ENCODE measurements around the gene GNG13.
"Not testable (repeated sequence)": the region's sequence is repeated elsewhere in the genome, so short reads cannot be mapped to it uniquely, and the experiment has no call there.

GNG13 gene

DNA sequence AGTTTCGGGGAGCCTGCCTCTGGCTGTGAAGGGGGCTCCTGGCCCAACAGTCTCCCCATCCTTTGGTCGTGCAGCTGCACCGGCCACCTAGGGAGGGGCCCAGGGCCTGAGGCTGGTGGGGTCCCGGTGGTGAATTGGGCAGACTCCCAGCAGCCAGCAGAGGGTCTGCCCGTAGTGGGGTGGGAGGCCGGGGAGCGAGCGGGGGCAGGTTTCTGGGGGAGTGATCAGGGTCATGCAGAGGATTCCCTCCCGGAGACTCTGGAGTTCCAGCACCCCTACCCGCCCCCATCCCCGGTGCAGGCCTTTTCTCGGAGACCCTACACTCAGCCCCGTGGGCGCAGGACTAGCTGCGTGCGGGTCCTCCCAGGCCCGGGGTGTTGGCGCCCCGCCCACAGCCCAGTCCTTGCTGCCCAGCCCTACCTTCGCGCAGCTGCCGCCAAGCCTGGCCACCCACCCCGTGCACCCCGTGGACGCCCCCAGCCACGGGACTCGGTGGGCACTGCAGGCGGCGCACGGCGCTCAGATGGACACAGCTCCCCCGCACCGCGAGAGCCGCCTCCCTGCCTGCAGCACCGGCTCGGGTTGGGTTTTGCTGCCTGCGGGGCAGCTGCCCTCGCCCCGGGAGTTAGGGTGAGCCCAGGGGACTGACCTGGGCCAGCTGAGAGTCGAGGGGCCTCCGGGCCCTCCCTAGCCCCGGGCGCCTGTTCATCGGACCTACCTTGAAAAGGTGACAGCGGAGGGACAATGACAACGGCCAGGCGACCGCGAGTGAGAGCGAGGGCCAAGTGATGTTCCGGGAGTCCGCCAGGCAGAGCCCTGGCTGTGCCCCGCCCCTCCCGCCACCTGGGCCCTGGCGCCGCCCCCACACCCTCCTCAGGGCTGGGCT lies at the start of gene GNG13:
Gene GNG13 (minus strand): TSS at position 787 of the 886 bp plus-strand sequence. CDS start 1,657 bp downstream, outside the sequence.
- no peak for DNase-seq (ENCODE audit: low read depth)

- DNase-seq (ENCODE audit: low read depth), result no peak
Observed at GRCh38 chr16:848510-849253, 48.1 kb upstream of the GNG13 start.

DNA sequence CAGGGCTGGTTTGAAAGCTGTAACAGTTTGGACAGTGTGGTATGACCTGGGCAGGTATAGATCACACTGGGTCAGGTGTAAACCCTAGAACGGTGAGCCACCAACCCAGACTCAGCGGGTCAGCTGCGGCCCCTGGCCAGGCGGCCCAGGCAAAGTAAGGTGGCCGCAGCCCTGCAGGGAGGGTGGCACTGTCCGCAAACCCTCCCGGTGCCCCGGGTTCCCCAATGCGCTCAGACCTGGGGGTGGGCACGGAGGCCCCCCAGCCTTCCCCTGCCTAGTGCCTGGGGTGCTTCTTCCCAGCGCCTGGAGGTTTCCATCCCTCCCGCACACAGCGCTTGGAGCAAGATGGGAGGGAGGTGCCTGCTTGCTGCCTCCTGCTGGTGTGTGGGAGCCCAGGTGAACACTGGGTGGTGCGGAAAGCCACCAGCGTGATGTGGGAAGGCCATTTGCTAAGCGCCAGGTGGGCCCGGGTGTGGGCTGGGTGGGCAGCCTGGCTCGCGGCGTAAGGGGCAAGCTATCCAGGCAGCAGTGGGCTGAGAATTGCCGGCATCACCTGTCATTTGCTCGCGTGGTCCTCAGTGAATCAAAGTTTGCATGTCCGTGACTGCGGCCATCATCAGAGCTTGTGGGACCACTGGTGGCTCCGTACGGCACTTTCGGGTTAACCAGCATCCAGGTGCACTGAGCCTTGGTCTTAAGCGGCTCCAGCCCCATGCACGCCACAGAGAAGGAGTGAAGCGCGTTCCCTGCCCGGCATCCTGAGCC lies 47.3 kb upstream of the GNG13 start:
- no peak for DNase-seq (ENCODE audit: low read depth)

GRCh38 chr16:847151-847550 lies 46.6 kb upstream of the GNG13 start:
- no peak for DNase-seq (ENCODE audit: low read depth)

DNA sequence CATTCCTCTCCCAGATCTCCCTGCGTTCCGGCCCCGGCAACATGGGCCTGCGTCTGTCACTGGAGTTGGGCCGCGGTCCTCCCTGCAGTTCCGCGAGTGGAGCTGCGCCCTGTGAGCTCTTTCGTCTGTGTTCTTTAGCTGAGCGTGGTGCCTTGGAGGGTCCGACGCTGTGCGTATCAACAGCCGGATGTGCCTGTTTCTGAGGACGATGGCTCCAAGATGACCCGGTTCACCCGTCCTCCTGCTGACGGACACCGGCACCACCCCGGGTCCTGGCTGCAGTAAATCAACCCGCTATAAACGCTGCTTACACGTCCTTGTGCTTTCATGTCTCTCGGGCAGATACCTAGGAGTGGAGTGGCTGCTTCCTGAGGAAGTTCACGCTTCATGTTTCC lies 44.8 kb upstream of the GNG13 start:
- no peak for DNase-seq (ENCODE audit: low read depth)

DNA sequence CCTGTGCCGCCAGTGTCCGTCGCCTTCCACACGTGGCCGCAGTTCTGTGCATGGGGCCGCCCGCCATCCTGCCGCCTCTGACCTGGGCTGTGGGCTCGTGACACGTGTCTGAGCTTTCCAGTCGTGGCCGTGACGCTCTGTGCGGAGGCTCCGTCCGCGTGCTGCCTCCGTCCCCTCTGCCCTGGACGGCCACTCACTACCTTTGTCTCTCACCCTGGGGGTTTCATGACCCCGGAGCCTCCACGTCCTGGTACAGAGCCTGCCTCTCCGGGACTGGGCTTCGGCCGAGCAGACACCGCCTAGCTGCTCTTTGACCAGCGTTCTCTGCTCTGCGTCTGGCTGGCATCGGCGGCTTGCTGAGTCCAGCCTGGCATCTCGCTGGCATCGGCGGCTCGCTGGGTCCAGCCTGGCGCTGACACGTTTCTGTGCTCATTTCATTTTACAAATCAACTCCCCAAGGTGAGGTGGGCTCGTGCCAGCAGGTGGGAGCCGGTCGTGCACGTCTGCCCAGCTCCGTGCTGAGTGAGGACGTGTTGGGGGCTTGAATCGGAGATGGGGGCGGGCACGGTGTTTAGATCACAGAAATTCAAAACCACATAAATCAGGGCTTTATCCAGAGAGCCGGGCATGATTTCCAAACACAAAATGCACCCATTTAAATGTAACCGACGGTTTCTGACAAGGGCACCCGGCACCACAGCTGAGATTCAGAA lies 44.3 kb upstream of the GNG13 start:
- DNase-seq (ENCODE audit: low read depth), result no peak

DNA sequence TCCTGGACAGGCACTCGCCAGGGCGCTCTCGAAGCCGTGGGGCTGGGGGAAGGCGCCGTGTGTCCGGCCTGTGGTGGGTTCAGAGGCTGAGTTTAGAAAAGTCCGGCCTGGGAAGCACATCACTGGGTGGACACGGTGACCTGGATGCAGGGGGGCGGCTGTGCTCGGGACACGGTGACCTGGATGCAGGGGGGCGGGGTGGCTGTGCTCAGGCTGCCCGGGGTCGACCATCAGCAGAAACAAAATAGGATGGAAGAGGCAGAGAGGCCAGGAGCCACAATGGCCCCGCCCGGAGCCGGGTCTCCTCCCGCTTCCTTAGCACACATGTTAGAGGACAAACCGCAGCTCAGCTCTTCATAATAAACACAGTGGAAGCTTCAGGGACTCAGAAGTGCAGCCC lies 43.2 kb upstream of the GNG13 start:
- no peak for DNase-seq (ENCODE audit: low read depth)

DNA sequence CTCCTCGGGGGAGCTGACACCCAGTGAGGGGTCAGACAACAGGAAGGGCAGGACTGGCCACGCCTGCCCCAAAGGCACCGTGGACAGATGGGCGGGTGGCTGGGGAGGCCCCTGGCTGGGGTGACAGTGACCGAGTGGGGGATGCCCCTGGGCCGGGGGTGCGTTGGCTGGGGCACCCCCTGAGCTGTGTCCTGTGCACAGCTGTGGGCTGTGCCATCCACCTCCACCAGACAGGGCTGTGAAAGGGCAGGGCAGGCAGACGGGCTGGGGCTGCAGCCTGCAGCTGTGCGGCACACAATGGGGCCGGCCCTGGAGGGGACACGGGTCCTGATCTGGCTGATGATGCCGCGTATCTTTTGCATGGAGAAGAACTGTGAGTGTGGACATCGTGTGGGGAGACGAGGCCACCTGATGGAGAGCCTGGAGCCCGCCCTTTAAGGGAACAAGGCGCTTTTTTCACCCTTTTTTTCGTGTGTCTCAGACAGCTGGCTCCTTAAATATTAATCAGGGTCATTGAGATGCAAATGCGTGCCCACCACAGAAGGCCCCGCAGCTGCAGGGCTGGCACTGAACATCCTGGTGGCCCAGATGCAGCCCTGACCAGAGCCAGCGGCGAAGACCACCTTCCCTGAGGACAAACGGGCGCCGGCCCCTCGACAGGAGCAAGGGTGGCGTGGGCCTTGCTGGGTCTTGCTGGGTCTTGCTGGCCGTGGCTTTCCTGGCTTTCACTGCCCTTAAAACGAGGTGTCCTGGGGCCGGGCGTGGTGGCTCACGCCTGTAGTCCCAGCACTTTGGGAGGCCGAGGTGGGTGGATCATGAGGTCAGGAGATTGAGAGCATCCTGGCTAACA lies 42.4 kb upstream of the GNG13 start:
- no peak for DNase-seq (ENCODE audit: low read depth)

DNA sequence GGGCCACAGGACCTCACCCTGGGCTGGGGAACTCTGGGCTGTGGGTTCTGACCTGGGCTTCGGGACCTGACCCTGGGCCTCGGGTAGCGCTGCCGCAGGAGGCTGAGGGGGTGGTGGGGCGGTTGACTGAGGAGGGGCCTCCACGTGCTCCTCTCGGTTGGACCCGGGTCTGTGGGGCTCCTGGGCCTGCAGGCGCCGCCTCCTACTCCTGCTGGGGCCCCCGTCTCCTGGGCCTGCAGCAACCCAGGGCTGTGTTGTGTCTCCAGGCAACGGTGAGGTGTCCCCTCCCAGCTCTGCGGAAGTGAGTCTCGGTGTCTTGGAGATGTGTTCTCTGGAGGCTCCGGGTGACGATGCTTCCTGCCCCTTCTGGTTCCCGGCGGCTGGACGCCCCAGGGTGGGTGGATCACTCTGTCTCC lies 41.5 kb upstream of the GNG13 start:
- no peak for DNase-seq (ENCODE audit: low read depth)

- DNase-seq (ENCODE audit: low read depth), result no peak
Observed at GRCh38 chr16:841455-842060, 41.0 kb upstream of the GNG13 start.

DNA sequence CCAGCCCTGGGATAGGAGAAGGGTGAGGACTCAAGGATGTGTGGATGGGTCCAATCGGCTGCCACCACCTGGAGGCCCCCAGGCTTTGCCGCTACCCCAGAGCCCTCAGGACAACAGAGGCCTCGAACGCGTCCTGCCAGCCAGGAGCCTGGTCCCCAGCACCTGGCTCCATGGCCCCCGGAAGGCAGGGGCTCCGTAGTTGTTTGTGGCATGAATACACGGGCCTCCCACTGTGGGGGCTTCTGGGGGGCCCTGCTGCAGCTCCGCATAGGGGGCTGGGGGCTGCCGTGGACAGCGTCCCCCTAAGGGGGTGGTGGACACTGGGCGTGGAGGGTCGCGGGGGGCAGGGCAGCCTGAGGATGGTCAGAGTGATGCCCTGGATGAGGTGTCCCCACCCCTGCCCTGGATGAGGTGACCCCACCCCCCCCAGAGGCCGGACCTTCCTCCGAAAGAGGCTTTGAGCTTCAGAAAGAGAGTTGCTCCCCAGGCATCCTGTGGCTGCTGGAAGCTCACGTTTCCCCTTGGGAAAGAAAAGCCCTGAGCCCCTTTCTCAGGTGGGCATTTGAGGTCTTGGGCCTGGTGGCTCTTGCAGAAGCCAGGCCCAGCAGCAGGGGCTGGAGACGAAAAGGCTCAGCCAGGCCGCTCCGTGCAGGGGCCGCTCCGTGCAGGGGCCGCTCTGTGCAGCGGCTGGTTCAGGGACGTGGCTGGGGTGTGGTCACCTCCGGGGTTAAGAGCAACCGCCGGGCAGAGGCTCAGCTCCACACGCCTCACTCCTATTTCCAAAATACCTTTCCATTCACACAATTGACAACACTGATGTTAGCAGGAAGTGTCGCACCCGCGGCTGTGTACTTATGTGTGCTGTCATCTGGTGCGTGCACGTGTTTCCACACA lies 40.3 kb upstream of the GNG13 start:
- no peak for DNase-seq (ENCODE audit: low read depth)

- DNase-seq (ENCODE audit: low read depth), result no peak
Observed at GRCh38 chr16:839643-840408, 39.3 kb upstream of the GNG13 start.

GRCh38 chr16:838741-839140 lies 38.2 kb upstream of the GNG13 start:
- DNase-seq (ENCODE audit: low read depth), result no peak

GRCh38 chr16:836822-837221 lies 36.3 kb upstream of the GNG13 start:
- not testable (repeated sequence) for DNase-seq (ENCODE audit: low read depth)

DNA sequence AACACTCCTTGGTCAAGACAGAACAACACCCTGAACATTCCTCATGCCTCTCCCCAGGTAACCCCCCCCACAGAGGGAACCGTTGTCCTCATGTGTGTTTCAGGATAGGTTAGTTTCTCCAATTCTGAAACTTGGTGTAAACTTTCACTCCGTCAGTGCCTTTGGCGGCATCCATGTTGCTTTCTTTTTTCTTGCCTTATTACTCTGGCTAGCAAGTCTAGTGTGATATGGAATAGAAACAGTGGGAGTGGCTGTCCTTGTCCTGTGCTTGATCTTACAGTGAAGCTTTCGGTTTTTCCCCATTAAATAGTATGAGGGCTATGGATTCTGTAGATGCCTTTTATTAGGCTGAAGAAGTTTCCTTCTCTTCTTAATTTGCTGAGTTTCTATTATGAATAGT lies 35.7 kb upstream of the GNG13 start:
- no peak for DNase-seq (ENCODE audit: low read depth)

- no peak for DNase-seq (ENCODE audit: low read depth)
Observed at GRCh38 chr16:835373-835772, 34.8 kb upstream of the GNG13 start.

DNA sequence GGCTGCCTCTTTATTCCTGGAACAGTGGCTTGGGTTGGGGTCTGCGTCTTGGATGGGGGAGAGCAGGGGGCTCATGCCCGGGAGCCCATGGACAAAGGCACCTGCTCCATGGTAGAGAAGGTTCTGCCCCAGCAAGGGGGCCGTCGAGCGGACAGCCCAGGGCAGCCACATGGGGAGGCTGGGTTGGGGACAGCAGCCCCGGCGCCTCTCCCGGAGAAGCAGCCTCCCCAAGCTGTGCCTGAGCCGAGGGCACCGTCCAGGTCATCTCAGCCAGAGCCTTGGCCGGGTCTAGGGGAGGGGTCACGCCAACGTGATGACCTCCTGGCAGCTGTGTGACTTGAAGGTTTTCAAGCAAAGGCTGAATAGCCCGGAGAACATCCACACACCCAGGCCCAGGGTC lies 32.9 kb upstream of the GNG13 start:
- no peak for DNase-seq (ENCODE audit: low read depth)

- DNase-seq (ENCODE audit: low read depth), result no peak
Observed at GRCh38 chr16:832652-833336, 32.3 kb upstream of the GNG13 start.

Measured in amniotic epithelial cell (primary cell).